ENCODE results near the gene ZNF723. TPM values are rescaled to one million over a fixed set of nuclear protein-coding genes. Genes with fewer than 3 reads are reported as not detected.
A peak's percentile ranks its signal among the peaks of the same experiment; 100 is the strongest.

The ZNF723 gene
- total and polyA plus RNA-seq, 2 of the 8 experiments (the other 6 are each of a cell fraction or from before 2014, with no cell fraction given): not detected

- TF ChIP-seq, protein P1, sequence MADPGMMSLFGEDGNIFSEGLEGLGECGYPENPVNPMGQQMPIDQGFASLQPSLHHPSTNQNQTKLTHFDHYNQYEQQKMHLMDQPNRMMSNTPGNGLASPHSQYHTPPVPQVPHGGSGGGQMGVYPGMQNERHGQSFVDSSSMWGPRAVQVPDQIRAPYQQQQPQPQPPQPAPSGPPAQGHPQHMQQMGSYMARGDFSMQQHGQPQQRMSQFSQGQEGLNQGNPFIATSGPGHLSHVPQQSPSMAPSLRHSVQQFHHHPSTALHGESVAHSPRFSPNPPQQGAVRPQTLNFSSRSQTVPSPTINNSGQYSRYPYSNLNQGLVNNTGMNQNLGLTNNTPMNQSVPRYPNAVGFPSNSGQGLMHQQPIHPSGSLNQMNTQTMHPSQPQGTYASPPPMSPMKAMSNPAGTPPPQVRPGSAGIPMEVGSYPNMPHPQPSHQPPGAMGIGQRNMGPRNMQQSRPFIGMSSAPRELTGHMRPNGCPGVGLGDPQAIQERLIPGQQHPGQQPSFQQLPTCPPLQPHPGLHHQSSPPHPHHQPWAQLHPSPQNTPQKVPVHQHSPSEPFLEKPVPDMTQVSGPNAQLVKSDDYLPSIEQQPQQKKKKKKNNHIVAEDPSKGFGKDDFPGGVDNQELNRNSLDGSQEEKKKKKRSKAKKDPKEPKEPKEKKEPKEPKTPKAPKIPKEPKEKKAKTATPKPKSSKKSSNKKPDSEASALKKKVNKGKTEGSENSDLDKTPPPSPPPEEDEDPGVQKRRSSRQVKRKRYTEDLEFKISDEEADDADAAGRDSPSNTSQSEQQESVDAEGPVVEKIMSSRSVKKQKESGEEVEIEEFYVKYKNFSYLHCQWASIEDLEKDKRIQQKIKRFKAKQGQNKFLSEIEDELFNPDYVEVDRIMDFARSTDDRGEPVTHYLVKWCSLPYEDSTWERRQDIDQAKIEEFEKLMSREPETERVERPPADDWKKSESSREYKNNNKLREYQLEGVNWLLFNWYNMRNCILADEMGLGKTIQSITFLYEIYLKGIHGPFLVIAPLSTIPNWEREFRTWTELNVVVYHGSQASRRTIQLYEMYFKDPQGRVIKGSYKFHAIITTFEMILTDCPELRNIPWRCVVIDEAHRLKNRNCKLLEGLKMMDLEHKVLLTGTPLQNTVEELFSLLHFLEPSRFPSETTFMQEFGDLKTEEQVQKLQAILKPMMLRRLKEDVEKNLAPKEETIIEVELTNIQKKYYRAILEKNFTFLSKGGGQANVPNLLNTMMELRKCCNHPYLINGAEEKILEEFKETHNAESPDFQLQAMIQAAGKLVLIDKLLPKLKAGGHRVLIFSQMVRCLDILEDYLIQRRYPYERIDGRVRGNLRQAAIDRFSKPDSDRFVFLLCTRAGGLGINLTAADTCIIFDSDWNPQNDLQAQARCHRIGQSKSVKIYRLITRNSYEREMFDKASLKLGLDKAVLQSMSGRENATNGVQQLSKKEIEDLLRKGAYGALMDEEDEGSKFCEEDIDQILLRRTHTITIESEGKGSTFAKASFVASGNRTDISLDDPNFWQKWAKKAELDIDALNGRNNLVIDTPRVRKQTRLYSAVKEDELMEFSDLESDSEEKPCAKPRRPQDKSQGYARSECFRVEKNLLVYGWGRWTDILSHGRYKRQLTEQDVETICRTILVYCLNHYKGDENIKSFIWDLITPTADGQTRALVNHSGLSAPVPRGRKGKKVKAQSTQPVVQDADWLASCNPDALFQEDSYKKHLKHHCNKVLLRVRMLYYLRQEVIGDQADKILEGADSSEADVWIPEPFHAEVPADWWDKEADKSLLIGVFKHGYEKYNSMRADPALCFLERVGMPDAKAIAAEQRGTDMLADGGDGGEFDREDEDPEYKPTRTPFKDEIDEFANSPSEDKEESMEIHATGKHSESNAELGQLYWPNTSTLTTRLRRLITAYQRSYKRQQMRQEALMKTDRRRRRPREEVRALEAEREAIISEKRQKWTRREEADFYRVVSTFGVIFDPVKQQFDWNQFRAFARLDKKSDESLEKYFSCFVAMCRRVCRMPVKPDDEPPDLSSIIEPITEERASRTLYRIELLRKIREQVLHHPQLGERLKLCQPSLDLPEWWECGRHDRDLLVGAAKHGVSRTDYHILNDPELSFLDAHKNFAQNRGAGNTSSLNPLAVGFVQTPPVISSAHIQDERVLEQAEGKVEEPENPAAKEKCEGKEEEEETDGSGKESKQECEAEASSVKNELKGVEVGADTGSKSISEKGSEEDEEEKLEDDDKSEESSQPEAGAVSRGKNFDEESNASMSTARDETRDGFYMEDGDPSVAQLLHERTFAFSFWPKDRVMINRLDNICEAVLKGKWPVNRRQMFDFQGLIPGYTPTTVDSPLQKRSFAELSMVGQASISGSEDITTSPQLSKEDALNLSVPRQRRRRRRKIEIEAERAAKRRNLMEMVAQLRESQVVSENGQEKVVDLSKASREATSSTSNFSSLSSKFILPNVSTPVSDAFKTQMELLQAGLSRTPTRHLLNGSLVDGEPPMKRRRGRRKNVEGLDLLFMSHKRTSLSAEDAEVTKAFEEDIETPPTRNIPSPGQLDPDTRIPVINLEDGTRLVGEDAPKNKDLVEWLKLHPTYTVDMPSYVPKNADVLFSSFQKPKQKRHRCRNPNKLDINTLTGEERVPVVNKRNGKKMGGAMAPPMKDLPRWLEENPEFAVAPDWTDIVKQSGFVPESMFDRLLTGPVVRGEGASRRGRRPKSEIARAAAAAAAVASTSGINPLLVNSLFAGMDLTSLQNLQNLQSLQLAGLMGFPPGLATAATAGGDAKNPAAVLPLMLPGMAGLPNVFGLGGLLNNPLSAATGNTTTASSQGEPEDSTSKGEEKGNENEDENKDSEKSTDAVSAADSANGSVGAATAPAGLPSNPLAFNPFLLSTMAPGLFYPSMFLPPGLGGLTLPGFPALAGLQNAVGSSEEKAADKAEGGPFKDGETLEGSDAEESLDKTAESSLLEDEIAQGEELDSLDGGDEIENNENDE (IDR thresholded peaks at IDR 0.05; ENCODE audit: insufficient replicate concordance, low read length): no peak
- TF ChIP-seq TEAD4 (IDR thresholded peaks at IDR 0.05; ENCODE audit: low read depth, low read length): no peak
- TF ChIP-seq CTCF (IDR thresholded peaks at IDR 0.05; ENCODE audit: control extremely low read depth in 1 of 3, insufficient read depth in 1 of 3, low read depth in 1 of 3, low read length in 3 of 3): peak in 2 of 3 experiments; percentile 22 to 39; a peak in 3 of 4 replicates
- TF ChIP-seq SUZ12 (IDR thresholded peaks at IDR 0.05; ENCODE audit: low read length): no peak
- TF ChIP-seq EP300 (IDR thresholded peaks at IDR 0.05; ENCODE audit: borderline replicate concordance in 1 of 2, low read depth in 2 of 2, low read length in 2 of 2): no peak
- no peak for TF ChIP-seq MAFK (IDR thresholded peaks at IDR 0.05; ENCODE audit: low read depth, low read length)
- no peak for TF ChIP-seq KDM1A (IDR thresholded peaks at IDR 0.05; ENCODE audit: borderline replicate concordance, low read length)
- TF ChIP-seq NANOG (IDR thresholded peaks at IDR 0.05; ENCODE audit: insufficient read depth, low read depth, low read length, poor library complexity, severe bottlenecking): no peak
Observed at GRCh38 chr19:22882797-22883196, 50.7 kb downstream of the ZNF723 start (continued).

Data from H1 (cell line).